Body of pancreas (tissue), 4 donors: ENCODE measurements around the gene SIRPB1.

Experiments used
- POLR2A ChIP-seq, 3 donors: fragments of 450-650 bp; IDR thresholded peaks; one replicate each; pipeline ENCODE4 v1.6.1; 2016; ENCODE audit warnings: antibody characterized with exemption in 3 of 3, mild to moderate bottlenecking in 2 of 3
- TF ChIP-seq, protein P1 (sequence below), 7 experiments: fragments of 450-650 bp in 4 of 7; fragments of 200-600 bp in 3 of 7; sonication (generic) in 3 of 7; IDR thresholded peaks; one replicate each; pipeline ENCODE4 v1.5.1; 2016 to 2019; ENCODE audit warnings: antibody characterized with exemption in 7 of 7

DNA sequence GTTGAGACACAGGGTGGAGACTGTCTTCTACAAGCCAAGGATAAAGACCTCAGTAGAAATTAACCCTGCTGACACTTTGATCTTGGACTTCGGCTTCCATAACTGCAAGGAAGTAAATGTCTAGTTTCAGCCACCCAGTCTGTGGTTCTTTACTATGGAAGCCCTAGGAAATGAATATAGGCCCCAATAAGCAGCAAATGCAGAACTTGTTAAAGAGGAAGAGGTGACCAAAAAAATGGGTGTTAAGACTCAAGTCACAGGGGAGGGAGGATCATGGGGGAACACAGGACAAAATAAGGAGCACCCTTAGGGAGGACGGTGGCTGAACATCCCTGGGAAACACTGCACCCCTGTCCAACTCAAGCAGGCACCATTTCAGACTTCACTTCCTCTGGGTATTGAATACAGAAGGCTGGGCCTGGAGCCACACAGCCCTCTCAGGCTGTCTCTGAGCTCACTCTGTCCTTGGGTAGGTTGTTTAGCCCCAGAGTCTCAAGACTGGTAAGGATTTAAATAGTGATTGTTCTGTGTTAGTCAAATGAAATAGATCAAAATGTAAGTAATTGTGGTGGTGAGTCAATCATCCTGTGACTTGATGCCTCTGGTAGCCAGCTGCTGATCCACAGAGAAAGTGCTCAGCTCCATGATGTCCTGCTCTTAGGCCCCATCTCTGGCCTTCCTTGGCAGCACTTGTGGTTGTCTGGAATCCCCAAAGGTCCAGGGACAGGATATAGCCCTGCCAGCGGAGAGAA lies 31.9 kb downstream of the SIRPB1 start:
- TF ChIP-seq, protein P1, sequence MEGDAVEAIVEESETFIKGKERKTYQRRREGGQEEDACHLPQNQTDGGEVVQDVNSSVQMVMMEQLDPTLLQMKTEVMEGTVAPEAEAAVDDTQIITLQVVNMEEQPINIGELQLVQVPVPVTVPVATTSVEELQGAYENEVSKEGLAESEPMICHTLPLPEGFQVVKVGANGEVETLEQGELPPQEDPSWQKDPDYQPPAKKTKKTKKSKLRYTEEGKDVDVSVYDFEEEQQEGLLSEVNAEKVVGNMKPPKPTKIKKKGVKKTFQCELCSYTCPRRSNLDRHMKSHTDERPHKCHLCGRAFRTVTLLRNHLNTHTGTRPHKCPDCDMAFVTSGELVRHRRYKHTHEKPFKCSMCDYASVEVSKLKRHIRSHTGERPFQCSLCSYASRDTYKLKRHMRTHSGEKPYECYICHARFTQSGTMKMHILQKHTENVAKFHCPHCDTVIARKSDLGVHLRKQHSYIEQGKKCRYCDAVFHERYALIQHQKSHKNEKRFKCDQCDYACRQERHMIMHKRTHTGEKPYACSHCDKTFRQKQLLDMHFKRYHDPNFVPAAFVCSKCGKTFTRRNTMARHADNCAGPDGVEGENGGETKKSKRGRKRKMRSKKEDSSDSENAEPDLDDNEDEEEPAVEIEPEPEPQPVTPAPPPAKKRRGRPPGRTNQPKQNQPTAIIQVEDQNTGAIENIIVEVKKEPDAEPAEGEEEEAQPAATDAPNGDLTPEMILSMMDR (IDR thresholded peaks at IDR 0.05): no peak
- TF ChIP-seq POLR2A (IDR thresholded peaks at IDR 0.05): no peak
